DOHH2 (cell line): ENCODE results near the gene WNK1.

Experiments used
- H3F3A ChIP-seq: fragments of 200-600 bp; sonication (generic), shearing (Covaris generic); 2 replicates; pipeline ENCODE4 v1.6.0; 2016; ENCODE audit warnings: antibody characterized with exemption, mild to moderate bottlenecking; ENCODE audit not compliant: control insufficient read depth, insufficient read depth
- H3K27ac ChIP-seq: fragments of 200-600 bp; sonication (generic); 2 replicates; pipeline ENCODE4 v1.5.1; 2014; ENCODE audit warnings: low read depth, mild to moderate bottlenecking, low read length, moderate library complexity
- H3K27me3 ChIP-seq: fragments of 200-600 bp; sonication (generic); 2 replicates; pipeline ENCODE4 v1.6.1; 2014; ENCODE audit warnings: mild to moderate bottlenecking, low read length, mixed read lengths; ENCODE audit not compliant: control insufficient read depth
- H3K36me3 ChIP-seq: fragments of 200-600 bp; sonication (generic); 2 replicates; pipeline ENCODE4 v1.6.1; 2014; ENCODE audit warnings: mild to moderate bottlenecking, low read length, moderate library complexity, mixed read lengths; ENCODE audit not compliant: control insufficient read depth
- H3K4me1 ChIP-seq: fragments of 200-600 bp; sonication (generic); 2 replicates; pipeline ENCODE4 v1.6.1; 2014; ENCODE audit warnings: mild to moderate bottlenecking, low read length, mixed read lengths; ENCODE audit not compliant: control insufficient read depth
- H3K4me2 ChIP-seq: fragments of 200-600 bp; sonication (generic); 2 replicates; pipeline ENCODE4 v1.6.0; 2014; ENCODE audit warnings: mild to moderate bottlenecking, low read length, moderate library complexity
- H3K4me3 ChIP-seq: fragments of 200-600 bp; sonication (generic); 2 replicates; pipeline ENCODE4 v1.5.1; 2014; ENCODE audit warnings: mild to moderate bottlenecking, low read length, mixed read lengths
- H3K79me2 ChIP-seq: fragments of 200-600 bp; sonication (generic); 2 replicates; pipeline ENCODE4 v1.6.1; 2014; ENCODE audit warnings: mild to moderate bottlenecking, low read length, mixed read lengths; ENCODE audit not compliant: control insufficient read depth
- H3K9me2 ChIP-seq: fragments of 200-600 bp; sonication (generic); replicated peaks from 2 replicates; pipeline ENCODE4 v1.6.1; 2014; ENCODE audit warnings: mild to moderate bottlenecking, low read length, mixed read lengths; ENCODE audit not compliant: control insufficient read depth
- H3K9me3 ChIP-seq: fragments of 200-600 bp; sonication (generic); 2 replicates; pipeline ENCODE4 v1.6.1; 2014; ENCODE audit warnings: antibody characterized with exemption, low read length, mixed read lengths; ENCODE audit not compliant: control insufficient read depth, insufficient read depth
- H4K20me1 ChIP-seq: fragments of 200-600 bp; sonication (generic); 2 replicates; pipeline ENCODE4 v1.6.0; 2014; ENCODE audit warnings: low read depth, mild to moderate bottlenecking, antibody characterized with exemption, low read length, moderate library complexity; ENCODE audit not compliant: control insufficient read depth, insufficient read depth
- EZH2phosphoT487 ChIP-seq: fragments of 200-600 bp; sonication (generic); IDR thresholded peaks from 2 replicates; pipeline ENCODE4 v1.6.1; 2017; ENCODE audit warnings: borderline replicate concordance, mild to moderate bottlenecking, antibody characterized with exemption, low read length, moderate library complexity, mixed read lengths
- TF ChIP-seq, protein P1 (sequence below): fragments of 200-600 bp; sonication (generic); IDR thresholded peaks from one replicate; pipeline ENCODE4 v1.5.1; 2014; ENCODE audit warnings: antibody characterized with exemption, mild to moderate bottlenecking, low read depth, low read length; ENCODE audit not compliant: poor library complexity, severe bottlenecking

The WNK1 gene

DNA sequence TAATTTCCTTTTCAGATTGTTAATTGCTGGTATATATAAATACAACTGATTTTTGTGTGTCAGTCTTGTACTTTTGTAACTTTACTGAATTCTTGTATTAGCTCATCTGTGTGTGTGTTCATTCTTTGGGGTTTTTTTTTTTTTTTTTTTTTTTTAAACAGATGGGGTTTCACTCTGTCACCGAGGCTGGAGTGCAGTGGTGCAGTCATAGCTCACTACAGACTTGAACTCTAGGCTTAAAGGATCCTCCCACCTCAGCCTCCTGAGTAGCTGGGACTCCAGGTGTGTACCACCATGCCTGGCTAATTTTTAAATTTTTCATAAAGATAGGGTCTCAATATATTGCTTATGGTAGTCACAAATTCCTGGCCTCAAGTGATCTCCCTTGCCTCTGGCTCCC is 68.0 kb downstream of the WNK1 start:
- H4K20me1 ChIP-seq: no peaks in the 10 kb centered on the region; the same call in 1 of the 2 replicates
- H3K9me2 ChIP-seq: no peaks in the 10 kb centered on the region
- H3F3A ChIP-seq: peaks cover 23% of the 10 kb centered on the region
- H3K4me2 ChIP-seq: no peak overlapping the region
- peaks cover 35% of the 10 kb centered on the region for H3K36me3 ChIP-seq
- H3K79me2 ChIP-seq: peaks cover 89% of the 10 kb centered on the region
- TF ChIP-seq, protein P1, sequence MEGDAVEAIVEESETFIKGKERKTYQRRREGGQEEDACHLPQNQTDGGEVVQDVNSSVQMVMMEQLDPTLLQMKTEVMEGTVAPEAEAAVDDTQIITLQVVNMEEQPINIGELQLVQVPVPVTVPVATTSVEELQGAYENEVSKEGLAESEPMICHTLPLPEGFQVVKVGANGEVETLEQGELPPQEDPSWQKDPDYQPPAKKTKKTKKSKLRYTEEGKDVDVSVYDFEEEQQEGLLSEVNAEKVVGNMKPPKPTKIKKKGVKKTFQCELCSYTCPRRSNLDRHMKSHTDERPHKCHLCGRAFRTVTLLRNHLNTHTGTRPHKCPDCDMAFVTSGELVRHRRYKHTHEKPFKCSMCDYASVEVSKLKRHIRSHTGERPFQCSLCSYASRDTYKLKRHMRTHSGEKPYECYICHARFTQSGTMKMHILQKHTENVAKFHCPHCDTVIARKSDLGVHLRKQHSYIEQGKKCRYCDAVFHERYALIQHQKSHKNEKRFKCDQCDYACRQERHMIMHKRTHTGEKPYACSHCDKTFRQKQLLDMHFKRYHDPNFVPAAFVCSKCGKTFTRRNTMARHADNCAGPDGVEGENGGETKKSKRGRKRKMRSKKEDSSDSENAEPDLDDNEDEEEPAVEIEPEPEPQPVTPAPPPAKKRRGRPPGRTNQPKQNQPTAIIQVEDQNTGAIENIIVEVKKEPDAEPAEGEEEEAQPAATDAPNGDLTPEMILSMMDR: no peak
- TF ChIP-seq EZH2phosphoT487: no peak
- no peak overlapping the region for H3K4me3 ChIP-seq
- no peaks in the 10 kb centered on the region for H3K9me3 ChIP-seq
- no peak overlapping the region for H3K27ac ChIP-seq
- peaks cover 55% of the 10 kb centered on the region for H3K4me1 ChIP-seq
- no peaks in the 10 kb centered on the region for H3K27me3 ChIP-seq

DNA sequence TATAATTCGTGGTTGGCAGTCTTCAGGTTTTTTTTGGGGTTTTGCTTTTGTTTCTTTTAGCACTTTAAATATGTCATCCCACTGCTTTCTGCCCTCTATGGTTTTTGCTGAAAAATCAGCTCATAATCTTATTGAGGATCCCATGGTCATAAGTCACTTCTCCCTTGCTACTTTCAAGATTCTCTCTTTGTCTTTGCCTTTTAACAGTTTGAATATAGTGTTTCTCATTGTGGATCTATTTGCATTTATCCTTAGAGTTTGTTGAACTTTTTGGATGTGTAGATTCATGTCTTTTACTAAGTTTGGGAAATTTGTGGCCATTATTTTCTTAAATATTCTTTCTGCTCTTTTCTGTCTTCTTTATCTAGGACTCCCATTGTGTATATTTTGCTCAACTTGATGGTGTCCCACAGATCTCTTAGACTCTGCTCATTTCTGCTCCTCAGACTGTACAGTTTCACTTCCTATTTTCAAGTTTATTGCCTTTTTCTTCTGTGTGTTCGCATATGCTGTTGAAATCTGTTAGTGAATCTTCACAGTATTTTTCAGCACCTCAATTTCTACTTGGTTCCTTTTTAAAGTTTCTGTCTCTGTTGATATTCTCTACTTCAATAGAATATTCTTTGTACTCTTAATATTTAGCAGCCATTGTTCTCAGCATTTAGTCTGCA is 70.8 kb downstream of the WNK1 start:
- H3K27ac ChIP-seq: peak overlapping the region; percentile 82
- H3K4me2 ChIP-seq: peak overlapping the region; percentile 66
- H3K27me3 ChIP-seq: no peaks in the 10 kb centered on the region
- H4K20me1 ChIP-seq: no peaks in the 10 kb centered on the region; the same call in 1 of the 2 replicates
- peaks cover 32% of the 10 kb centered on the region for H3K36me3 ChIP-seq
- peaks cover 49% of the 10 kb centered on the region for H3K4me1 ChIP-seq
- H3K79me2 ChIP-seq: peaks cover 78% of the 10 kb centered on the region
- no peaks in the 10 kb centered on the region for H3K9me2 ChIP-seq
- no peaks in the 10 kb centered on the region for H3K9me3 ChIP-seq
- H3K4me3 ChIP-seq: peak overlapping the region; percentile 47
- peaks cover 23% of the 10 kb centered on the region for H3F3A ChIP-seq
- TF ChIP-seq, protein P1: no peak
- no peak for TF ChIP-seq EZH2phosphoT487

DNA sequence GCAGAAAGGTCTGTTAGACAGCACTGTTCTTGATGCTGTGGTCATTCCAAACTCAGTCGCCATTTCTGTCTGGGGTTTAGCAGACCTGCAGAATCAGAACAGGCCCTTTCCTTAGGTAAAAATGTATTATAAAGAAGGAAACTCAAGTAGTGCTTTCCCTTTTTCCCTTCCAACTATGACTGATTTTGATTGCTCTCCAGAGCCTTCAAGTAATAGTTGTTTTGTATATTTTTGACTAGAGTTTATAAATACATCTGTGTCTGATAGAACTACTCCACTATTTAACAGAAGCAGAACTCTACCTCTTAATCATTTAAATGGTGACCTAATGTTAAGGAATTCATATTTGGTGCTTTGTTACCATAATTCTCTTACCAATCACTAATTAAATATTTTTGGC is 74.0 kb downstream of the WNK1 start:
- Histone ChIP-seq H3K27me3 (no peaks in the 10 kb centered on the region), H3K4me1 (peaks cover 30% of the 10 kb centered on the region), H3K9me2 (no peaks in the 10 kb centered on the region), H3K9me3 (no peaks in the 10 kb centered on the region), H3K36me3 (peaks cover 47% of the 10 kb centered on the region), H3F3A (peaks cover 22% of the 10 kb centered on the region), H3K4me3 (no peak overlapping the region), H3K27ac (no peak overlapping the region), H4K20me1 (no peaks in the 10 kb centered on the region; the same call in 1 of the 2 replicates), H3K4me2 (no peak overlapping the region), H3K79me2 (peaks cover 47% of the 10 kb centered on the region)
- TF ChIP-seq EZH2phosphoT487: no peak
- TF ChIP-seq, protein P1: no peak
